Stimulated activated naive B cell treated with anti-CD40 and anti-IgM and Interleukin-4, amounts not matched to agents 10 μg/mL and 1 μg/mL and 100 μg/mL, for 72 hours (primary cell): ENCODE data around the gene SIN3A.
A peak's percentile ranks its signal among the peaks of the same experiment; 100 is the strongest.
"Not testable (repeated sequence)": the region's sequence is repeated elsewhere in the genome, so short reads cannot be mapped to it uniquely, and the experiment has no call there.

Experiments used
- ATAC-seq, 2 donors: fragments of 150-1000 bp; cut with Tn5 transposase; replicated peaks; 2 replicates each; pipeline ENCODE4 v1.10.0; 2021; ENCODE audit warnings: moderate library complexity in 1 of 2
- DNase-seq: peaks from one replicate; pipeline ENCODE4 v3.0.0; 2021
- H3K27ac Mint-ChIP-seq: one replicate; pipeline ENCODE4 v1.8.0; 2022; ENCODE audit warnings: mild to moderate bottlenecking, mixed read lengths
- H3K27me3 Mint-ChIP-seq, 2 donors: one replicate each; pipeline ENCODE4 v1.8.0; 2022; ENCODE audit warnings: mixed read lengths in 2 of 2
- H3K36me3 Mint-ChIP-seq, 2 donors: one replicate each; pipeline ENCODE4 v1.8.0; 2022; ENCODE audit warnings: mixed read lengths in 2 of 2, mild to moderate bottlenecking in 1 of 2
- H3K4me1 Mint-ChIP-seq, 2 donors: one replicate each; pipeline ENCODE4 v1.8.0; 2022; ENCODE audit warnings: mixed read lengths in 2 of 2, mild to moderate bottlenecking in 1 of 2
- H3K4me3 Mint-ChIP-seq, 2 donors: one replicate each; pipeline ENCODE4 v1.8.0; 2022; ENCODE audit warnings: mild to moderate bottlenecking in 2 of 2, mixed read lengths in 2 of 2, moderate library complexity in 1 of 2
- H3K9me3 Mint-ChIP-seq, 2 donors: one replicate each; pipeline ENCODE4 v1.8.0; 2022; ENCODE audit warnings: mixed read lengths in 2 of 2, mild to moderate bottlenecking in 1 of 2

SIN3A gene

GRCh38 chr15:75349851-75350588 lies 101.5 kb downstream of the SIN3A start:
- peak overlapping the region; percentile 94 for H3K27ac Mint-ChIP-seq
- H3K4me3 Mint-ChIP-seq, result peak overlapping the region; percentile 2 to 68
- H3K4me1 Mint-ChIP-seq, result peaks cover 29 to 43% of the 10 kb centered on the region in 2 donors
- peaks cover 28 to 47% of the 10 kb centered on the region in 2 donors for H3K36me3 Mint-ChIP-seq
- no peaks in the 10 kb centered on the region for H3K27me3 Mint-ChIP-seq
- DNase-seq (peak; percentile 83), ATAC-seq (peak; percentile 83 to 86)
- peaks cover 7 to 9% of the 10 kb centered on the region in 2 donors for H3K9me3 Mint-ChIP-seq

- H3K36me3 Mint-ChIP-seq, result peaks cover 26 to 41% of the 10 kb centered on the region in 2 donors
- H3K27me3 Mint-ChIP-seq, ATAC-seq, H3K9me3 Mint-ChIP-seq, DNase-seq: not testable (repeated sequence)
- H3K4me1 Mint-ChIP-seq, result peaks cover 29 to 43% of the 10 kb centered on the region in 2 donors
- peak overlapping the region in 1 of 2 donors; percentile 91 for H3K4me3 Mint-ChIP-seq
- H3K27ac Mint-ChIP-seq, result peak overlapping the region; percentile 94
Measured at GRCh38 chr15:75349351-75349669, 102.2 kb downstream of the SIN3A start.

- Mint-ChIP-seq H3K4me1 (peaks cover 29 to 43% of the 10 kb centered on the region in 2 donors), H3K36me3 (peaks cover 26 to 40% of the 10 kb centered on the region in 2 donors), H3K4me3 (peak overlapping the region; percentile 77 to 91), H3K27ac (peak overlapping the region; percentile 76), H3K9me3 (peaks cover 7 to 9% of the 10 kb centered on the region in 2 donors), H3K27me3 (no peaks in the 10 kb centered on the region)
- DNase-seq (no peak), ATAC-seq (no peak)
Measured at GRCh38 chr15:75348562-75349350, 102.7 kb downstream of the SIN3A start.

- H3K27me3 Mint-ChIP-seq, result no peaks in the 10 kb centered on the region
- peak overlapping the region; percentile 74 to 91 for H3K4me3 Mint-ChIP-seq
- H3K27ac Mint-ChIP-seq, result peak overlapping the region; percentile 76
- H3K4me1 Mint-ChIP-seq, result peaks cover 29 to 43% of the 10 kb centered on the region in 2 donors
- H3K9me3 Mint-ChIP-seq, result peaks cover 7 to 9% of the 10 kb centered on the region in 2 donors
- H3K36me3 Mint-ChIP-seq, result peaks cover 25 to 33% of the 10 kb centered on the region in 2 donors
- ATAC-seq (no peak), DNase-seq (no peak)
Measured at GRCh38 chr15:75348034-75348561, 103.4 kb downstream of the SIN3A start.

GRCh38 chr15:75347222-75348033 lies 104.1 kb downstream of the SIN3A start:
- H3K4me3 Mint-ChIP-seq, result peak overlapping the region; percentile 71 to 91
- peak; percentile 81 to 83 for ATAC-seq
- no peaks in the 10 kb centered on the region for H3K27me3 Mint-ChIP-seq
- DNase-seq, result peak; percentile 77
- peaks cover 25 to 29% of the 10 kb centered on the region in 2 donors for H3K36me3 Mint-ChIP-seq
- peaks cover 29 to 43% of the 10 kb centered on the region in 2 donors for H3K4me1 Mint-ChIP-seq
- H3K9me3 Mint-ChIP-seq, result peaks cover 7 to 9% of the 10 kb centered on the region in 2 donors
- peak overlapping the region; percentile 73 for H3K27ac Mint-ChIP-seq

- Mint-ChIP-seq H3K4me3 (peak within 1 kb of the TSS; percentile 71 to 91), H3K4me1 (peaks cover 29 to 43% of the 10 kb centered on the region in 2 donors), H3K27ac (peak within 1 kb of the TSS; percentile 73), H3K27me3 (no peaks in the 10 kb centered on the region), H3K36me3 (peaks cover 25 to 29% of the 10 kb centered on the region in 2 donors), H3K9me3 (peaks cover 7 to 9% of the 10 kb centered on the region in 2 donors)
- no peak for DNase-seq
- no peak for ATAC-seq
Measured at GRCh38 chr15:75346796-75347221, 104.7 kb downstream of the SIN3A start, which contains the start of gene NEIL1. NEIL1 (plus strand) TSS chr15:75347039; CDS start chr15:75348906, 1,867 bp downstream.

GRCh38 chr15:75343953-75344352 lies 107.5 kb downstream of the SIN3A start:
- H3K4me3 Mint-ChIP-seq, H3K27me3 Mint-ChIP-seq, H3K9me3 Mint-ChIP-seq, ATAC-seq, DNase-seq: not testable (repeated sequence)
- Mint-ChIP-seq H3K27ac (peak overlapping the region; percentile 5), H3K36me3 (peaks cover 22 to 27% of the 10 kb centered on the region in 2 donors), H3K4me1 (peaks cover 17 to 29% of the 10 kb centered on the region in 2 donors)

GRCh38 chr15:75342221-75342620 lies 109.3 kb downstream of the SIN3A start:
- no peak for DNase-seq
- ATAC-seq, result no peak
- peaks cover 11 to 20% of the 10 kb centered on the region in 2 donors for H3K4me1 Mint-ChIP-seq
- no peak overlapping the region for H3K27ac Mint-ChIP-seq
- H3K27me3 Mint-ChIP-seq, result no peaks in the 10 kb centered on the region
- no peaks in the 10 kb centered on the region for H3K9me3 Mint-ChIP-seq
- peaks cover 20 to 25% of the 10 kb centered on the region in 2 donors for H3K36me3 Mint-ChIP-seq
- H3K4me3 Mint-ChIP-seq, result no peak overlapping the region

GRCh38 chr15:75339531-75340240 lies 111.8 kb downstream of the SIN3A start:
- Mint-ChIP-seq H3K27ac (no peak overlapping the region), H3K9me3 (no peaks in the 10 kb centered on the region), H3K27me3 (no peaks in the 10 kb centered on the region), H3K36me3 (peaks cover 20 to 25% of the 10 kb centered on the region in 2 donors), H3K4me1 (peaks cover 13 to 34% of the 10 kb centered on the region in 2 donors), H3K4me3 (no peak overlapping the region)
- no peak for DNase-seq
- no peak for ATAC-seq

- Mint-ChIP-seq H3K4me3 (no peak overlapping the region), H3K36me3 (peaks cover 20 to 25% of the 10 kb centered on the region in 2 donors), H3K27me3 (no peaks in the 10 kb centered on the region), H3K9me3 (no peaks in the 10 kb centered on the region), H3K4me1 (peaks cover 13 to 34% of the 10 kb centered on the region in 2 donors), H3K27ac (no peak overlapping the region)
- no peak for DNase-seq
- no peak for ATAC-seq
Measured at GRCh38 chr15:75338661-75339240, 112.7 kb downstream of the SIN3A start.

- H3K4me3 Mint-ChIP-seq, result peak within 1 kb of the TSS; percentile 97 to 99
- DNase-seq, result peak; percentile 74
- peaks cover 11 to 17% of the 10 kb centered on the region in 2 donors for H3K36me3 Mint-ChIP-seq
- H3K27ac Mint-ChIP-seq, result peak within 1 kb of the TSS; percentile 98
- peaks cover 4 to 5% of the 10 kb centered on the region in 2 donors for H3K27me3 Mint-ChIP-seq
- ATAC-seq, result peak; percentile 86
- no peaks in the 10 kb centered on the region for H3K9me3 Mint-ChIP-seq
- peaks cover 13 to 28% of the 10 kb centered on the region in 2 donors for H3K4me1 Mint-ChIP-seq
Measured at GRCh38 chr15:75335705-75336355, 115.7 kb downstream of the SIN3A start, which contains the start of gene COMMD4. COMMD4 (plus strand) TSS chr15:75336063; CDS start chr15:75336090, 27 bp downstream.

- H3K9me3 Mint-ChIP-seq, result no peaks in the 10 kb centered on the region
- no peak overlapping the region for H3K27ac Mint-ChIP-seq
- H3K27me3 Mint-ChIP-seq, result peaks cover 4 to 5% of the 10 kb centered on the region in 2 donors
- H3K36me3 Mint-ChIP-seq, result peaks cover 9 to 15% of the 10 kb centered on the region in 2 donors
- H3K4me1 Mint-ChIP-seq, result peaks cover 13 to 28% of the 10 kb centered on the region in 2 donors
- ATAC-seq (no peak), DNase-seq (no peak)
- H3K4me3 Mint-ChIP-seq, result peak overlapping the region; percentile 97 to 99
Measured at GRCh38 chr15:75335313-75335704, 116.2 kb downstream of the SIN3A start.
